Esophagus squamous epithelium (tissue), 5 donors: ENCODE data around the gene RBBP8NL. TPM values are rescaled to one million over a fixed set of nuclear protein-coding genes. Genes with fewer than 3 reads are reported as not detected.

ENCODE experiments used
- DNase-seq: peaks from one replicate; lab custom pipeline; 2025; lab: John Stamatoyannopoulos, UW
- H3K27ac ChIP-seq, 4 donors: fragments of 200-600 bp; sonication (generic); one replicate each; pipeline ENCODE4 v1.5.1; 2016 to 2019; ENCODE audit warnings: mild to moderate bottlenecking in 1 of 4
- H3K27me3 ChIP-seq, 4 donors: fragments of 200-600 bp; sonication (generic); 1 replicate in 3 of 4; 2 replicates in 1 of 4; pipeline versions ENCODE4 v1.5.1 to v1.6.0; 2017 to 2021; ENCODE audit warnings: antibody characterized with exemption in 1 of 4
- H3K36me3 ChIP-seq, 3 donors: fragments of 200-600 bp; sonication (generic); one replicate each; pipeline ENCODE4 v1.5.1; 2016 to 2019
- H3K4me1 ChIP-seq, 3 donors: fragments of 200-600 bp; sonication (generic); one replicate each; pipeline ENCODE4 v1.5.1; 2017 to 2019
- H3K4me3 ChIP-seq, 4 donors: fragments of 200-600 bp; sonication (generic); 1 replicate in 3 of 4; 2 replicates in 1 of 4; pipeline ENCODE4 v1.5.1; 2016 to 2019; ENCODE audit warnings: mild to moderate bottlenecking in 2 of 4, moderate library complexity in 1 of 4
- H3K9me3 ChIP-seq, 3 donors: fragments of 200-600 bp; sonication (generic); one replicate each; pipeline ENCODE4 v1.5.1; 2016 to 2019
- CTCF ChIP-seq, 6 experiments: fragments of 450-650 bp in 4 of 6; fragments of 200-600 bp in 2 of 6; sonication (generic) in 2 of 6; IDR thresholded peaks; one replicate each; pipeline ENCODE4 v1.5.1; 2016 to 2019; ENCODE audit warnings: antibody characterized with exemption in 6 of 6, mild to moderate bottlenecking in 4 of 6, moderate library complexity in 4 of 6
- POLR2A ChIP-seq, 4 donors: fragments of 450-650 bp; IDR thresholded peaks; one replicate each; pipeline ENCODE4 v1.6.1; 2017; ENCODE audit warnings: antibody characterized with exemption in 4 of 4, mild to moderate bottlenecking in 4 of 4, moderate library complexity in 3 of 4
- WGBS, 2 donors: methylation state at CpG; one replicate each; pipeline ENCODE4 v1.1.5; 2018; 5-methylcytosine and 5-hydroxymethylcytosine counted together
- intact Hi-C: fragments of 100-400 bp; cut with DNase I; formaldehyde crosslinking; loops from one replicate; pipeline ENCODE4 v1.15.0; 2022
- total RNA-seq, 4 donors: library from RNA; depleted of rRNA; stranded (reverse); fragments of >200 nt; gene quantifications; one replicate each; pipeline ENCODE4 v1.1.0, GENCODE V29; 2016
- donor health status: DM: yes; HTN: yes; CAD: no.

Gene RBBP8NL
- total RNA-seq, 4 donors from 2014 or later = 1.1 to 6.2 (median 4.0) TPM

- TF ChIP-seq POLR2A (IDR thresholded peaks at IDR 0.05) (no peak), CTCF (IDR thresholded peaks at IDR 0.05) (peak in 3 of 6 experiments; percentile 21 to 42 (median 28))
- H3K36me3 ChIP-seq = no peaks in the 10 kb centered on the region
- H3K27me3 ChIP-seq = peaks cover 0 to 33% (median 0%) of the 10 kb centered on the region in 4 donors
- H3K4me1 ChIP-seq = peaks cover 58 to 88% (median 66%) of the 10 kb centered on the region in 3 donors
- DNase-seq = no peak
- no peaks in the 10 kb centered on the region for H3K9me3 ChIP-seq
- intact Hi-C loops = no loop called here
- H3K27ac ChIP-seq = peak overlapping the region; percentile 85 to 99 (median 97)
- 22 to 39% methylated on average over 3 to 11 of the region's 28 CpGs for WGBS, 2 donors
- H3K4me3 ChIP-seq = peak overlapping the region in 3 of 4 donors; percentile 12 to 95 (median 87)
Measured at GRCh38 chr20:62368976-62369814, 58.1 kb downstream of the RBBP8NL start.

- TF ChIP-seq CTCF (IDR thresholded peaks at IDR 0.05) = no peak
- TF ChIP-seq POLR2A (IDR thresholded peaks at IDR 0.05) = no peak
- Histone ChIP-seq H3K36me3 (no peaks in the 10 kb centered on the region), H3K4me3 (peak overlapping the region in 3 of 4 donors; percentile 69 to 95 (median 87)), H3K27me3 (peaks cover 0 to 33% (median 0%) of the 10 kb centered on the region in 4 donors), H3K27ac (peak overlapping the region; percentile 85 to 99 (median 97)), H3K4me1 (peaks cover 65 to 91% (median 73%) of the 10 kb centered on the region in 3 donors), H3K9me3 (no peaks in the 10 kb centered on the region)
- no peak for DNase-seq
- 0% methylated on average over 2 to 3 of the region's 15 CpGs for WGBS, 2 donors
- intact Hi-C loops = no loop called here
Measured at GRCh38 chr20:62368392-62368975, 58.9 kb downstream of the RBBP8NL start.

GRCh38 chr20:62367633-62368391, 59.5 kb downstream of the RBBP8NL start:
- H3K9me3 ChIP-seq = no peaks in the 10 kb centered on the region
- H3K4me1 ChIP-seq = peaks cover 71 to 98% (median 80%) of the 10 kb centered on the region in 3 donors
- intact Hi-C loops = no loop called here
- no peak for TF ChIP-seq CTCF (IDR thresholded peaks at IDR 0.05)
- no peak for TF ChIP-seq POLR2A (IDR thresholded peaks at IDR 0.05)
- peak overlapping the region; percentile 69 to 95 (median 90) for H3K4me3 ChIP-seq
- H3K27ac ChIP-seq = peak overlapping the region; percentile 85 to 99 (median 97)
- no peaks in the 10 kb centered on the region for H3K36me3 ChIP-seq
- DNase-seq = no peak
- H3K27me3 ChIP-seq = peaks cover 0 to 33% (median 0%) of the 10 kb centered on the region in 4 donors
- WGBS, 2 donors = 0% methylated on average over 6 of the region's 37 CpGs; no CpG with 5 or more reads in 1 of the 2 donors

- H3K27ac ChIP-seq = peak within 1 kb of the TSS; percentile 85 to 99 (median 97)
- intact Hi-C loops = no loop called here
Measured at GRCh38 chr20:62367136-62367632, 60.2 kb downstream of the RBBP8NL start, which contains the start of gene LAMA5. TSS of gene LAMA5 (minus strand) at chr20:62367312. CDS start at chr20:62367245, 67 bp downstream.

More at GRCh38 chr20:62367136-62367632, 60.2 kb downstream of the RBBP8NL start, which contains the start of gene LAMA5:
- Histone ChIP-seq H3K4me1 (peaks cover 78 to 98% (median 86%) of the 10 kb centered on the region in 3 donors), H3K27me3 (peaks cover 0 to 30% (median 0%) of the 10 kb centered on the region in 4 donors), H3K9me3 (no peaks in the 10 kb centered on the region), H3K36me3 (peaks cover 0 to 3% (median 0%) of the 10 kb centered on the region in 3 donors), H3K4me3 (peak within 1 kb of the TSS; percentile 69 to 95 (median 90))
- no peak for DNase-seq
- TF ChIP-seq POLR2A (IDR thresholded peaks at IDR 0.05) (peak in 2 of 4 donors; percentile 69 to 72), CTCF (IDR thresholded peaks at IDR 0.05) (no peak)
- WGBS, 2 donors = no CpG with 5 or more reads among the region's 70 CpGs
